Urothelium cell line (cell line): ENCODE results near the gene ERI3.
"Not testable (repeated sequence)": the region's sequence is repeated elsewhere in the genome, so short reads cannot be mapped to it uniquely, and the experiment has no call there.

Experiments
- DNase-seq: peaks from one replicate; pipeline ENCODE4 v3.0.0; 2011; ENCODE audit warnings: low spot score, mixed read lengths
- FAIRE-seq: peaks from 2 replicates; lab custom pipeline; 2011; peaks lifted over from hg19 to GRCh38; lab: Jason Lieb, UNC

ERI3 gene

GRCh38 chr1:44217809-44218410 is 137.1 kb downstream of the ERI3 start:
- peak; percentile 79 for DNase-seq
- peak; percentile 90 for FAIRE-seq

- peak; percentile 90 for DNase-seq
- FAIRE-seq: peak; percentile 48
These were observed 141.6 kb downstream of the ERI3 start, which contains the start of gene DMAP1 for GRCh38 chr1:44213222-44214112. DMAP1 (plus strand) TSS chr1:44213471; CDS start chr1:44213754, 283 bp downstream.

- FAIRE-seq (no peak), DNase-seq (no peak)
These were observed 142.5 kb downstream of the ERI3 start for GRCh38 chr1:44212355-44213221.

GRCh38 chr1:44210595-44210994 is 144.5 kb downstream of the ERI3 start:
- no peak for FAIRE-seq
- DNase-seq: no peak

- FAIRE-seq (no peak), DNase-seq (no peak)
These were observed 146.8 kb downstream of the ERI3 start for GRCh38 chr1:44208226-44208625.

- not testable (repeated sequence) for FAIRE-seq, DNase-seq
These were observed 148.5 kb downstream of the ERI3 start for GRCh38 chr1:44206545-44206944.

- DNase-seq (no peak), FAIRE-seq (no peak)
These were observed 154.7 kb downstream of the ERI3 start for GRCh38 chr1:44200336-44200735.

- DNase-seq (no peak), FAIRE-seq (no peak)
These were observed 180.4 kb downstream of the ERI3 start for GRCh38 chr1:44174630-44175029.
